Type B pancreatic cell (in vitro differentiated cells): ENCODE data around the gene NOL4L. TPM values are rescaled to one million over a fixed set of nuclear protein-coding genes. Genes with fewer than 3 reads are reported as not detected.

Experiments used
- DNase-seq: peaks from one replicate; pipeline ENCODE4 v3.0.0; 2021; ENCODE audit warnings: mixed read lengths; ENCODE audit not compliant: unreplicated experiment; ENCODE audit errors: extremely low spot score
- H3K27ac Mint-ChIP-seq: 2 replicates; pipeline ENCODE4 v1.8.0; 2021; ENCODE audit warnings: mild to moderate bottlenecking, mixed read lengths
- H3K27me3 Mint-ChIP-seq: 2 replicates; pipeline ENCODE4 v1.8.0; 2021; ENCODE audit warnings: mixed read lengths
- H3K36me3 Mint-ChIP-seq: 2 replicates; pipeline ENCODE4 v1.8.0; 2021; ENCODE audit warnings: mixed read lengths
- H3K4me1 Mint-ChIP-seq: one replicate; pipeline ENCODE4 v1.8.0; 2021; ENCODE audit warnings: mixed read lengths; ENCODE audit not compliant: unreplicated experiment
- H3K4me3 Mint-ChIP-seq: 2 replicates; pipeline ENCODE4 v1.8.0; 2021; ENCODE audit warnings: mild to moderate bottlenecking, mixed read lengths
- H3K9me3 Mint-ChIP-seq: 2 replicates; pipeline ENCODE4 v1.8.0; 2021; ENCODE audit warnings: mixed read lengths
- total RNA-seq: library from RNA; stranded (reverse); gene quantifications from 2 replicates; pipeline ENCODE4 v1.2.1, GENCODE V29; 2021; ENCODE audit warnings: low replicate concordance
- TF ChIP-seq, protein P1 (sequence below): fragments of 200-600 bp; sonication (generic); conservative IDR thresholded peaks from 2 replicates; pipeline ENCODE4 v1.5.0; 2021; ENCODE audit warnings: antibody characterized with exemption, mild to moderate bottlenecking

The NOL4L gene
- total RNA-seq, 1 donor from 2014 or later = 44.5 TPM

- TF ChIP-seq, protein P1, sequence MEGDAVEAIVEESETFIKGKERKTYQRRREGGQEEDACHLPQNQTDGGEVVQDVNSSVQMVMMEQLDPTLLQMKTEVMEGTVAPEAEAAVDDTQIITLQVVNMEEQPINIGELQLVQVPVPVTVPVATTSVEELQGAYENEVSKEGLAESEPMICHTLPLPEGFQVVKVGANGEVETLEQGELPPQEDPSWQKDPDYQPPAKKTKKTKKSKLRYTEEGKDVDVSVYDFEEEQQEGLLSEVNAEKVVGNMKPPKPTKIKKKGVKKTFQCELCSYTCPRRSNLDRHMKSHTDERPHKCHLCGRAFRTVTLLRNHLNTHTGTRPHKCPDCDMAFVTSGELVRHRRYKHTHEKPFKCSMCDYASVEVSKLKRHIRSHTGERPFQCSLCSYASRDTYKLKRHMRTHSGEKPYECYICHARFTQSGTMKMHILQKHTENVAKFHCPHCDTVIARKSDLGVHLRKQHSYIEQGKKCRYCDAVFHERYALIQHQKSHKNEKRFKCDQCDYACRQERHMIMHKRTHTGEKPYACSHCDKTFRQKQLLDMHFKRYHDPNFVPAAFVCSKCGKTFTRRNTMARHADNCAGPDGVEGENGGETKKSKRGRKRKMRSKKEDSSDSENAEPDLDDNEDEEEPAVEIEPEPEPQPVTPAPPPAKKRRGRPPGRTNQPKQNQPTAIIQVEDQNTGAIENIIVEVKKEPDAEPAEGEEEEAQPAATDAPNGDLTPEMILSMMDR = no peak
- Mint-ChIP-seq H3K9me3 (no peaks in the 10 kb centered on the region), H3K27me3 (no peaks in the 10 kb centered on the region), H3K4me3 (no peak overlapping the region), H3K4me1 (peaks cover 23% of the 10 kb centered on the region), H3K27ac (no peak overlapping the region), H3K36me3 (peaks cover 11% of the 10 kb centered on the region)
- DNase-seq = no peak
Observed at GRCh38 chr20:32454164-32455145, 130.7 kb downstream of the NOL4L start.

- no peak overlapping the region for H3K4me3 Mint-ChIP-seq
- no peak for DNase-seq
- peaks cover 25% of the 10 kb centered on the region for H3K4me1 Mint-ChIP-seq
- TF ChIP-seq, protein P1 = no peak
- H3K27ac Mint-ChIP-seq = no peak overlapping the region
- H3K36me3 Mint-ChIP-seq = peaks cover 11% of the 10 kb centered on the region
- H3K27me3 Mint-ChIP-seq = no peaks in the 10 kb centered on the region
- H3K9me3 Mint-ChIP-seq = no peaks in the 10 kb centered on the region
Observed at GRCh38 chr20:32453467-32454163, 131.5 kb downstream of the NOL4L start.

DNA sequence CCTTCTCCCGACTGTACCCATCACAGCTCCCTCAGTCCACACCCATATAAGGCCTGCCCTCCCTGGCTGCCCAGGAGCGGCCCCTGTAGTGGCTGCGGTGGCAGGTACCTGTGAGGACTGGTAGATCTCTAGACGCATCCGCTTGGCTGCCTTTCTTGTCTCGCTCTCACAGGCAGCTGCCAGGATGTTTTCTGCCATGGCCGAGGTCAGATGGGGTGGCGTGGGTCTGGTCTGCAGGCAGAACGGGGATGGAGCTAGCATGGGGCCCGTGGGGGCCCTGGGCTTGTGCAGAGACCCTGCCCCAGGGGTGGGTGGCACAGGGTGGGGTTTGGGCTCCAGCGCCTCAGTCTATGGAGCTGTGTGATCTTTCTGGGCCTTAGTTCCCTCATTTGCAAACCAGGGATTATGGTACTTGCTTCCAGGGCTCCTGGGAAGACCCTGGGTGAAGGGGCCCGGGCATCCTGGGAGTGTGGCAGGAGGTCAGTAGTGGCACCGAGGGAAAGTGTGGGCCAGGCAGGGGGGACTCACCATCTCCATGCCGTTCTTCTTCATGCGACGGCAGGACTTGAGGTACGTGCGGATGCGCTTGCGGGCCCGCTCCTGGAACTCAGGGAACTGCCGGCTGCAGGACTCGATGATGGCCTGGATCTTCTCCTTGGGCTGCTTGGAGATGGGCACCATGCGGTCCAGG lies 132.2 kb downstream of the NOL4L start:
- TF ChIP-seq, protein P1 = no peak
- DNase-seq = no peak
- H3K36me3 Mint-ChIP-seq = peaks cover 13% of the 10 kb centered on the region
- H3K4me1 Mint-ChIP-seq = peaks cover 18% of the 10 kb centered on the region
- H3K27ac Mint-ChIP-seq = peak overlapping the region; percentile 21
- no peaks in the 10 kb centered on the region for H3K27me3 Mint-ChIP-seq
- H3K9me3 Mint-ChIP-seq = no peaks in the 10 kb centered on the region
- no peak overlapping the region for H3K4me3 Mint-ChIP-seq

- DNase-seq = no peak
- Mint-ChIP-seq H3K9me3 (no peaks in the 10 kb centered on the region), H3K36me3 (peaks cover 17% of the 10 kb centered on the region), H3K4me3 (no peak overlapping the region), H3K27ac (no peak overlapping the region), H3K4me1 (peaks cover 16% of the 10 kb centered on the region), H3K27me3 (no peaks in the 10 kb centered on the region)
- TF ChIP-seq, protein P1 = no peak
Observed at GRCh38 chr20:32451682-32452461, 133.3 kb downstream of the NOL4L start.

GRCh38 chr20:32451340-32451681 lies 133.8 kb downstream of the NOL4L start:
- H3K4me3 Mint-ChIP-seq = no peak overlapping the region
- H3K9me3 Mint-ChIP-seq = no peaks in the 10 kb centered on the region
- H3K27me3 Mint-ChIP-seq = no peaks in the 10 kb centered on the region
- DNase-seq = no peak
- H3K36me3 Mint-ChIP-seq = peaks cover 19% of the 10 kb centered on the region
- no peak overlapping the region for H3K27ac Mint-ChIP-seq
- H3K4me1 Mint-ChIP-seq = peaks cover 18% of the 10 kb centered on the region
- TF ChIP-seq, protein P1 = no peak
